Body of pancreas (tissue), 4 donors: ENCODE results near the gene TRNP1.

Experiments used
- POLR2A ChIP-seq, 3 donors: fragments of 450-650 bp; IDR thresholded peaks; one replicate each; pipeline ENCODE4 v1.6.1; 2016; ENCODE audit warnings: antibody characterized with exemption in 3 of 3, mild to moderate bottlenecking in 2 of 3
- TF ChIP-seq, protein P1 (sequence below), 7 experiments: fragments of 450-650 bp in 4 of 7; fragments of 200-600 bp in 3 of 7; sonication (generic) in 3 of 7; IDR thresholded peaks; one replicate each; pipeline ENCODE4 v1.5.1; 2016 to 2019; ENCODE audit warnings: antibody characterized with exemption in 7 of 7

- TF ChIP-seq, protein P1, sequence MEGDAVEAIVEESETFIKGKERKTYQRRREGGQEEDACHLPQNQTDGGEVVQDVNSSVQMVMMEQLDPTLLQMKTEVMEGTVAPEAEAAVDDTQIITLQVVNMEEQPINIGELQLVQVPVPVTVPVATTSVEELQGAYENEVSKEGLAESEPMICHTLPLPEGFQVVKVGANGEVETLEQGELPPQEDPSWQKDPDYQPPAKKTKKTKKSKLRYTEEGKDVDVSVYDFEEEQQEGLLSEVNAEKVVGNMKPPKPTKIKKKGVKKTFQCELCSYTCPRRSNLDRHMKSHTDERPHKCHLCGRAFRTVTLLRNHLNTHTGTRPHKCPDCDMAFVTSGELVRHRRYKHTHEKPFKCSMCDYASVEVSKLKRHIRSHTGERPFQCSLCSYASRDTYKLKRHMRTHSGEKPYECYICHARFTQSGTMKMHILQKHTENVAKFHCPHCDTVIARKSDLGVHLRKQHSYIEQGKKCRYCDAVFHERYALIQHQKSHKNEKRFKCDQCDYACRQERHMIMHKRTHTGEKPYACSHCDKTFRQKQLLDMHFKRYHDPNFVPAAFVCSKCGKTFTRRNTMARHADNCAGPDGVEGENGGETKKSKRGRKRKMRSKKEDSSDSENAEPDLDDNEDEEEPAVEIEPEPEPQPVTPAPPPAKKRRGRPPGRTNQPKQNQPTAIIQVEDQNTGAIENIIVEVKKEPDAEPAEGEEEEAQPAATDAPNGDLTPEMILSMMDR (IDR thresholded peaks at IDR 0.05): no peak
- no peak for TF ChIP-seq POLR2A (IDR thresholded peaks at IDR 0.05)
Observed at GRCh38 chr1:27010226-27010994, 16.9 kb downstream of the TRNP1 start.
